NCI-H1092 (cell line): ENCODE results near the gene GLMP.

ENCODE experiments used
- DNase-seq: peaks from one replicate; lab custom pipeline; 2025; lab: John Stamatoyannopoulos, UW

The GLMP gene

GRCh38 chr1:156285437-156285836 is 10.0 kb downstream of the GLMP start:
- DNase-seq: no peak

- no peak for DNase-seq
These were observed 10.7 kb downstream of the GLMP start for GRCh38 chr1:156284757-156285156.

DNA sequence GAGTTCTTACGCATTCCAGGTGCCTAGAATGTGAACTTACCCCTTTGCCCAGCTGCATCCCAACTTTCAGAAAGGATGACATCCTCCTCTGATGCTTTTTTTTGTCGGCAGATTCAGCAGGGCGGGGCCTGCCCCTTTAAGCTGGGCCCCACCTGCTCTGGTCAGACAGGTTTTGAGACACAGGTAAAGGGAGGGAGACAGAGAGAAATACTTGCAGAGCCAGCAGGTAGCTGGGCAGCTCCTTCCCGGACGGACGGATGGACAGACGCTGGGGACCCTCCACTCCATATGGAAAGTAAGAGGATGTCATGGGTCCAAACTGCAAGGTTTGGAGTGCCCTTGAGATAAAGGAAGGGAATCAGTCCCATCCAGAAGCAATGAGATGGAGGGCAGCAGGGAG is 11.4 kb downstream of the GLMP start, which contains the start of gene TMEM79:
Gene TMEM79 (plus strand): TSS at position 214 of the 400 bp plus-strand sequence. CDS start 902 bp downstream, outside the sequence.
- DNase-seq: no peak

- no peak for DNase-seq
These were observed 12.0 kb downstream of the GLMP start for GRCh38 chr1:156283521-156283920.

- peak; percentile 99 for DNase-seq
These were observed 12.8 kb downstream of the GLMP start, which contains the start of gene SMG5 for GRCh38 chr1:156282479-156283222. SMG5 (minus strand) TSS chr1:156282825; CDS start chr1:156282680, 145 bp downstream.

DNA sequence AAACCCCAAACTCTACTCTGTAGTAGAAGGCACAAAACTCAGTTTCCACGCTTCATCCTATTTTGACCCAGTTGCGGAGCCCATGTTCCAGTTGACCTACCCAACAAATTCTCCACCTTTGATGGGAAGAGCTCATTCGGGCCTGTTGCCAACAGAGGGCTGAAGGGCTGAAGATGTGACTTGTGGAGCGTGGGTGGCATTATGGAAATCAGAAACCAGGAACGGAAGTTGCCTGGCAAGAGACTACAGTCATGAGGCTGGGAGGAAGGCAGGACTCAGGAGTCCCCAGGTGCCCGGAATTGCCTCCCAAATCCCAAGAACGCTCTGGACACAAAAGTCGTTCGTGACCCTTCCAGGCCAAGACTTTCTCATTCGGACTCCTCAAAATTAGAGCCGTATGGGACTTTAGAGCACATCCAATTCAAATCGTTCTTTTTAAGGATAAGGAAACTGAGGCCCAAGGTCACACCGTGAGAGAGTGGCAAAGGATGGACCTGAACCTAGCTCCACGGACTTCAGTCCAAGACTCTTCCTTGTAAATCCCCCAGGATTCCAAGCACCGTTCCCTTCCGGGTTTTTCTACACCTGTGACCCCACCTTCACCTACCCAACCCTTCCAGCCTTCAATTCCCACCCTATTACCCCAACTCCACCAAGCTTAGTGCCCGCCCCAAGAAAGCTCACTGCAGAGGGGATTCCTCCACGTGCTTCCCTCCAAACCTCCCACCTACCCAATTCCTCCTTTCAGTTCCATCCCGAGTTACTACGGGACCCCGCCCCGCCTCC is 13.6 kb downstream of the GLMP start:
- DNase-seq: no peak

- DNase-seq: no peak
These were observed 14.2 kb downstream of the GLMP start for GRCh38 chr1:156281281-156281680.

- DNase-seq: no peak
These were observed 15.6 kb downstream of the GLMP start for GRCh38 chr1:156279837-156280236.

DNA sequence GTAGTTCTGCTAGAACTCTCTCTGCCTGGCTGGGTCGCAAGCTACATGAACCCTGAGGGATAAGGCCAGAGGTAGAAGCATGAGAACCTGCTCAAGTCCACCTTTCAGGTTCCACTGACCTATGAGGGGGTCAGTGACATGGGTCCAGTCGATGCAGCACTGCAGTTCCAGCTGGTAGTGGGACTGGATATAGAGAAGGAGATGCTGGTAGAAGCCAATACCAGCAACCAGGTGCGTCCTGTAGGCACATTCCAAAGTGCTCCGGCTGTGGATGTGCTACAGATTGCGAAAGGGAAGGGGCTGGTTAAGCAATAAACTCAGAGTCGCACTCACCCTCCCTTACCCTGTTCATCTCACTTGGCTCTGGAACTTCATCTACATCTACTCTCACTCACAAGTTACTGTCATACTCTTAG is 18.5 kb downstream of the GLMP start:
- DNase-seq: no peak

GRCh38 chr1:156276532-156276931 is 18.9 kb downstream of the GLMP start:
- DNase-seq: no peak

GRCh38 chr1:156270314-156270713 is 25.2 kb downstream of the GLMP start:
- DNase-seq: no peak

GRCh38 chr1:156268336-156268735 is 27.1 kb downstream of the GLMP start:
- DNase-seq: no peak

GRCh38 chr1:156266051-156266450 is 29.4 kb downstream of the GLMP start:
- DNase-seq: no peak

- no peak for DNase-seq
These were observed 32.2 kb downstream of the GLMP start for GRCh38 chr1:156263288-156263655.

GRCh38 chr1:156262461-156263287 is 32.8 kb downstream of the GLMP start:
- no peak for DNase-seq

DNA sequence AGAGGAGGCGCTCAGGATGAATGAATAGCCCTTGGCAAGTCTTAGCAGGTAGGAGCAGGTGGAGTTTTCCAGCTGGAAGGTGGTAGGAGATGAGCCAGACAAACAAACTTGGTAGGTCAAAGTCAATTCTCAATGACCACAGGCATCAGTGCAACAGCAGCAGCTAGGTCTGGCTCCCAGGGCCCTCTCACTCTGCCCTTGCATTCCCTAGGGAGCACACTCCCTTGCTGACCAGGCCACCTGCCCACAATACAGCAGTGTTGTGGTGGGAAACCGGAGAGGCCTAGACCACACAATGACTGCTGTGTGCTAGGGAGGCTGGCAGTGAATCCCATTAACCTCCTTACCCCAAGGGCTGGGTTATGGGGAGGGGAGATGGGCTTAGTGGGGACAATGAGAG is 34.6 kb downstream of the GLMP start:
- no peak for DNase-seq

GRCh38 chr1:156259805-156260204 is 35.7 kb downstream of the GLMP start:
- DNase-seq: no peak

DNA sequence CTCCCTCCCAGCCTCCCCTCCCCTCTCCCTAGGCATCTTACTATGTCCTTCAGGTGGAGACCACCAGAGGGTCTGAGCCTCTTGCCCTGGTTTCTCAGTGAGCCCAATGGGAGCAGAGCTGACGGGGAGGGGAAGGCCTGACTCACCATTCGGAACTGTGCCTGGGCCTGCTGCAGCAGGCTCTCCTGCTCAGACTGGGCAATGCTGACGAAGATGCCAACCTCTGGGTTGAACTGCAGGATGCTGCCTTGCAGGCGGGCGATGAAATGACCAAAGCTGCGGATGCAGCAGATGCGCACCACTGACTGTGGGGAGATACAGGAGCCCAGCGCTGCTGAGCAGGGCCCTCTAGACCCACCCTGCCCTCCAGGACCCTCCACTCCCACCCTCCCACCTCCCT is 36.6 kb downstream of the GLMP start:
- DNase-seq: no peak

GRCh38 chr1:156257711-156258110 is 37.8 kb downstream of the GLMP start:
- no peak for DNase-seq

DNA sequence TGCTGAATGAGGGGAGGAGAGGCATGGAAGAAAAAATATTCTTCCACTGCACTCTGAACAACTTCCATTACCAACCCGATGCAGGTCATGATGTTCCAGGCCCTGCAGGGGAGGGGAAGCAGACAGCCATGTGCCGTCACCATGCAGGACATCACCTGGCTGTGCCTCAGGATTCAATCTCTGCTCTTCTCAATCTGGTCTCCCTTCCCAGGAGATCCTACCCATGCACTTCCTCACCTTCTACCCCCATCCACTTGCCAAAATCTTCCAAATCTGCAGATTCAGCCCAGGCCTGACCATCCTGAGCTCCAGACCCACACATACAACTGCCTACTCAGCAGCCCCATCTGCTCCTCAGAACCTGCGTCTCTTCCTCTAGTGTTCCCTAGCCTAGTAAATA is 41.8 kb downstream of the GLMP start:
- no peak for DNase-seq

DNA sequence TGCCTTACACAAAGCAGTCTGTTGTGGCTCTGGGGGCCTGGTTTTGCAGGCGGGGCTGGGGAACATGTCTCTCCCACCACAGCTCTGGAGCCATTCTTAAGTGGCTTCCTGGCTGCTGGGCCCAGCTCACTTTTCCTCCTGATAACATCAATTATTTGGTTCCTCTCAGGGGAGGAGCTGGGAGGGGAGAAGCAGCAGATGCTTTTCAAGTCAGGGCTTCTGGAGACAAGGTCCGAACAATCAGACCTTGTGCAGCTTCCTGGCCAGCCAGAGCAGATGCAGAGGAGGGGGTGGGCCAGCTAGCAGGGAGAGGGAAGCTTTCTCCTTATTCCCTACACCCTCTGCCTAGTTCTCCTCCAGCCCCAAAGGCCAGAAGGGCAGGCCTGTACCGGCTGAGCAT is 44.0 kb downstream of the GLMP start:
- no peak for DNase-seq

- no peak for DNase-seq
These were observed 45.9 kb downstream of the GLMP start for GRCh38 chr1:156249593-156249992.

DNA sequence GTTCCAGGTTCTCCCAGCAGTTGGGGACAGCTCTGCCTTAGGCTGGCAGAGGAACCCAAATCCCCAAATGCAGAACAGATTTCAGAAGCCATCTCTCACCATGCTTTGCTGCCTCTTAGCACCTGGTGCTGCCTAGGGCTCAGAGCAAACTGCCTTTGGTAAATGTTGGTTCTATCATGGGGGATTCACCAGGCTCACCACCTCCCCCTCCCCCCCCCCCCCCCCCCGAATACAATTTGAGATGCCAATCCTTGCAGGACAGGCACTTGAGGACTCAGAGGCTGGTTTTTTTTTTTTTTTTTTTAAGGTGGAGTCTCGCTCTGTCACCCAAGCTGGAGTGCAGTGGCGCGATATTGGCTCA is 47.2 kb downstream of the GLMP start:
- DNase-seq: no peak
